ENCODE measurements around the gene IMP4.

Gene IMP4

GRCh38 chr2:130336877-130337734 is 5.6 kb upstream of the IMP4 start:
- peak; percentile 85 for DNase-seq (ENCODE audit: low spot score)

- peak; percentile 30 for DNase-seq (ENCODE audit: low spot score)
Observed at GRCh38 chr2:130337735-130338325, 4.9 kb upstream of the IMP4 start.

- no peak for DNase-seq (ENCODE audit: low spot score)
Observed at GRCh38 chr2:130338793-130339345, 3.8 kb upstream of the IMP4 start.

GRCh38 chr2:130339885-130340745 is 2.6 kb upstream of the IMP4 start:
- DNase-seq (ENCODE audit: low spot score), result no peak

- DNase-seq (ENCODE audit: low spot score), result peak; percentile 5
Observed at GRCh38 chr2:130341562-130342019, 1.1 kb upstream of the IMP4 start.

- peak; percentile 95 for DNase-seq (ENCODE audit: low spot score)
Observed at GRCh38 chr2:130342020-130342532, 621 bp upstream of the IMP4 start.

GRCh38 chr2:130344578-130344977 is 1.9 kb downstream of the IMP4 start:
- no peak for DNase-seq (ENCODE audit: low spot score)

- DNase-seq (ENCODE audit: low spot score), result no peak
Observed at GRCh38 chr2:130345091-130345490, 2.4 kb downstream of the IMP4 start.

GRCh38 chr2:130345611-130346010 is 2.9 kb downstream of the IMP4 start:
- no peak for DNase-seq (ENCODE audit: low spot score)

GRCh38 chr2:130346041-130346740 is 3.5 kb downstream of the IMP4 start:
- DNase-seq (ENCODE audit: low spot score), result no peak

- no peak for DNase-seq (ENCODE audit: low spot score)
Observed at GRCh38 chr2:130346741-130347066, 4.0 kb downstream of the IMP4 start.

- DNase-seq (ENCODE audit: low spot score), result no peak
Observed at GRCh38 chr2:130347220-130347925, 4.7 kb downstream of the IMP4 start.

- no peak for DNase-seq (ENCODE audit: low spot score)
Observed at GRCh38 chr2:130349174-130349573, 6.5 kb downstream of the IMP4 start.

GRCh38 chr2:130351711-130352110 is 9.0 kb downstream of the IMP4 start:
- DNase-seq (ENCODE audit: low spot score), result no peak

- DNase-seq (ENCODE audit: low spot score), result no peak
Observed at GRCh38 chr2:130352237-130352636, 9.5 kb downstream of the IMP4 start.

GRCh38 chr2:130353291-130354138 is 10.8 kb downstream of the IMP4 start:
- no peak for DNase-seq (ENCODE audit: low spot score)

- DNase-seq (ENCODE audit: low spot score), result no peak
Observed at GRCh38 chr2:130354139-130354428, 11.4 kb downstream of the IMP4 start.

GRCh38 chr2:130355172-130355577 is 12.5 kb downstream of the IMP4 start:
- DNase-seq (ENCODE audit: low spot score), result no peak

GRCh38 chr2:130355578-130356431 is 13.1 kb downstream of the IMP4 start, which contains the start of gene PTPN18:
PTPN18 (plus strand) TSS chr2:130356056; CDS start chr2:130356108, 52 bp downstream.
- DNase-seq (ENCODE audit: low spot score), result peak; percentile 95
